ENCODE data around the gene RHOT2. TPM values are rescaled to one million over a fixed set of nuclear protein-coding genes. Genes with fewer than 3 reads are reported as not detected.

Gene RHOT2
- total RNA-seq, 4 donors from 2014 or later = 29.1 to 99.7 (median 71.7) TPM

- H3K27ac ChIP-seq = no peak overlapping the region
- no peaks in the 10 kb centered on the region for H3K9me3 ChIP-seq
- no peak overlapping the region for H3K4me3 ChIP-seq
- peaks cover 3 to 12% of the 10 kb centered on the region in 2 donors for H3K4me1 ChIP-seq
- no peaks in the 10 kb centered on the region for H3K27me3 ChIP-seq
- no peaks in the 10 kb centered on the region for H3K36me3 ChIP-seq
- DNase-seq = no peak
- TF ChIP-seq CTCF (IDR thresholded peaks at IDR 0.05) = no peak
- TF ChIP-seq POLR2A (IDR thresholded peaks at IDR 0.05) = no peak
- intact Hi-C loops (cut with DNase I; ENCODE audit: low total_unique reads) = loop anchor here (10.0 kb wide), 1 partner anchor 88 kb away; no protein-coding TSS in a partner anchor
Measured at GRCh38 chr16:662597-662996, 5.3 kb upstream of the RHOT2 start.

- no peak overlapping the region for H3K4me3 ChIP-seq
- intact Hi-C loops (cut with DNase I; ENCODE audit: low total_unique reads) = loop anchor here (10.0 kb wide), 1 partner anchor 92 kb away; no protein-coding TSS in a partner anchor
- no peak for TF ChIP-seq POLR2A (IDR thresholded peaks at IDR 0.05)
- no peak for TF ChIP-seq CTCF (IDR thresholded peaks at IDR 0.05)
- peaks cover 0 to 8% of the 10 kb centered on the region in 2 donors for H3K4me1 ChIP-seq
- H3K9me3 ChIP-seq = no peaks in the 10 kb centered on the region
- no peaks in the 10 kb centered on the region for H3K36me3 ChIP-seq
- DNase-seq = no peak
- H3K27me3 ChIP-seq = no peaks in the 10 kb centered on the region
- H3K27ac ChIP-seq = no peak overlapping the region
Measured at GRCh38 chr16:666572-666971, 1.4 kb upstream of the RHOT2 start.

DNA sequence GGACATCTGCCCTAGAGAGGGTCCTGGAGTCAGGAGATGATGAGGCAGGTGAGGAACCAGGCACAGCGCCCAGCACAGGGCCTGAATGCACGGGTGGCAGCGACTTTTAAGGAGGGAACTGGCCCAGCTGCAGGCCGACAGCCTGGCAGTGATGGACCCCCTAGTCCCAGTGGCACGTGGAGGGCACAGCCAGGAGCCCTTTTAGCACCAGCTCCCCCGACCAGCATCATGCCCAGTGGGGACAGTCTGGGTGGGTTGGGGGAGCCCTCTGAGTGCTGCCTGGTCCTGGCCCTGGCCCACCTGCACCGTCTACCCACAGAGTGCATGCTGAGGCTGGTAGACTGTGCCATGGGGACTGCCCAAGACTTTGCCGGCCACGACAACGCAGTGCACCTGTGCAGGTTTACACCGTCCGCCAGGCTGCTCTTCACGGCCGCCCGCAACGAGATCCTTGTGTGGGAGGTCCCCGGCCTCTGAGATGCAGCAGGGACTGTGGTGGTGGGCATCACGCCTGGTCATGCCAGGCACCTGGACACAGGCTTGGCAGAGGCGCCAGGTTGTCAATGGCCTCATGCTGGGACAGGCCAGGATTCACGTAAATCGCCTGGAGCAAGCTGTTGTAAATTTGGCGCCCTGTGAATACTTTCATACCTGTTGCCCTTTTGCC, 686 bp upstream of the RHOT2 start:
- Histone ChIP-seq H3K36me3 (no peaks in the 10 kb centered on the region), H3K27ac (peak overlapping the region; percentile 20 to 89), H3K4me1 (peaks cover 0 to 8% of the 10 kb centered on the region in 2 donors), H3K4me3 (peak overlapping the region in 1 of 2 donors; percentile 6), H3K27me3 (no peaks in the 10 kb centered on the region), H3K9me3 (no peaks in the 10 kb centered on the region)
- intact Hi-C loops (cut with DNase I; ENCODE audit: low total_unique reads) = loop anchor here (10.0 kb wide), 1 partner anchor 92 kb away; no protein-coding TSS in a partner anchor
- TF ChIP-seq CTCF (IDR thresholded peaks at IDR 0.05) = no peak
- no peak for TF ChIP-seq POLR2A (IDR thresholded peaks at IDR 0.05)
- DNase-seq = no peak

GRCh38 chr16:668519-669171, 713 bp downstream of the RHOT2 start:
- intact Hi-C loops (cut with DNase I; ENCODE audit: low total_unique reads) = loop anchor here (10.0 kb wide), 1 partner anchor 94 kb away; no protein-coding TSS in a partner anchor
- DNase-seq = no peak
- H3K36me3 ChIP-seq = no peaks in the 10 kb centered on the region

More at GRCh38 chr16:668519-669171, 713 bp downstream of the RHOT2 start:
- no peak for TF ChIP-seq POLR2A (IDR thresholded peaks at IDR 0.05)
- no peak for TF ChIP-seq CTCF (IDR thresholded peaks at IDR 0.05)
- H3K4me3 ChIP-seq = peak overlapping the region; percentile 81 to 88
- no peaks in the 10 kb centered on the region for H3K27me3 ChIP-seq
- peaks cover 0 to 8% of the 10 kb centered on the region in 2 donors for H3K4me1 ChIP-seq
- H3K27ac ChIP-seq = peak overlapping the region; percentile 85 to 89
- no peaks in the 10 kb centered on the region for H3K9me3 ChIP-seq

All from uterus (tissue), 4 donors.